H4 (cell line): ENCODE data around the gene FGF22. TPM values are rescaled to one million over a fixed set of nuclear protein-coding genes. Genes with fewer than 3 reads are reported as not detected.
A peak's percentile ranks its signal among the peaks of the same experiment; 100 is the strongest.
"Not testable (repeated sequence)": the region's sequence is repeated elsewhere in the genome, so short reads cannot be mapped to it uniquely, and the experiment has no call there.

Experiments used
- DNase-seq: peaks from one replicate; pipeline ENCODE4 v3.0.0-alpha.2; 2015; ENCODE audit warnings: low spot score
- total RNA-seq: library from RNA; depleted of rRNA; stranded (reverse); fragments of >200 nt; shearing (Covaris generic); gene quantifications from 2 replicates; pipeline ENCODE4 v1.2.3, GENCODE V29; 2014; rRNA removed

FGF22 gene
- total RNA-seq: not detected in 2 replicates

DNA sequence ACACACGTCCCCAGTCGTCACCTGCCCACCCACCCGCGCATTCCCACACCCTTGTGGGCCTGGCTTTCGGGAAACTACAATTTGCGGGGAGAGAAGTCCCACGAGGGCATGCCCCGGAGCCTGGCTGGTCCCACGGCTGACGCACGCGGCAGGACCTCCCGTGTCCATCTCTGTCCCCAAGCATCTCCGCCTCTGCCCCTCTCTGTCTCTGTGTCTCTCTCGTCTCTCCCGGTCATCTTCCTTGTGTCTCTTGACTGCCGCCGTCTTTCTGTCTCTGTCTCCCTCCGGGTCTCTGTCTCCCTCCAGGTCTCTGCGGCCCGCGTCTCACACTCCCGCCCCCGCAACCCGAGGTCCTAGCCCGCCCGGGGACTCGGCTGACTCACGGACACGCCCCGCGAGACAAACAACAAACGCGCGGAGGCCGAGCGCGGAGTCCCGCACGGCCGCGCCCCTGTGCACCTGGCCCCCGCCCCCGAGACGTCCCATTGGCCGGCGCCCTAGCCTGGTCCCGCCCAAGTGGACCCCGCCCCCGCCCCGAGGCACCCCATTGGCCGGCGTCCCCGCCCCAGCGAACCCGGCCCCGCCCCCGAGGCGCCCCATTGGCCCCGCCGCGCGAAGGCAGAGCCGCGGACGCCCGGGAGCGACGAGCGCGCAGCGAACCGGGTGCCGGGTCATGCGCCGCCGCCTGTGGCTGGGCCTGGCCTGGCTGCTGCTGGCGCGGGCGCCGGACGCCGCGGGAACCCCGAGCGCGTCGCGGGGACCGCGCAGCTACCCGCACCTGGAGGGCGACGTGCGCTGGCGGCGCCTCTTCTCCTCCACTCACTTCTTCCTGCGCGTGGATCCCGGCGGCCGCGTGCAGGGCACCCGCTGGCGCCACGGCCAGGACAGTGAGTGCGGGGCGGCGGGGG is at the start of gene FGF22:
TSS of gene FGF22 (plus strand) at position 627 of the 908 bp plus-strand sequence. CDS start at position 674, 47 bp downstream.
- DNase-seq: peak; percentile 40

DNA sequence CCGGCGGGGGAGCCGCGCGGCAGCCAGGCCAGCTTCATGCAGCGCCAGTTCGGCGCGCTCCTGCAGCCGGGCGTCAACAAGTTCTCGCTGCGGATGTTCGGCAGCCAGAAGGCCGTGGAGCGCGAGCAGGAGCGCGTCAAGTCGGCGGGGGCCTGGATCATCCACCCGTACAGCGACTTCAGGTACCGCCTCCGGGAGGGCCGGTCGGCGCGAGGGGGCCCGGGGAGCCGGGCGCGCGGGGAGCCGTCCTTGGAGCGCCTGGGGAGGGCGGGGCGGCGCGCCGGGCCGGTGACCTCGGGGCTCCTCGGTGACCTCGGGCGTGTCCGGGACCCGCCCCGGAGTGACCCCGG is 49.3 kb upstream of the FGF22 start:
- no peak for DNase-seq

DNA sequence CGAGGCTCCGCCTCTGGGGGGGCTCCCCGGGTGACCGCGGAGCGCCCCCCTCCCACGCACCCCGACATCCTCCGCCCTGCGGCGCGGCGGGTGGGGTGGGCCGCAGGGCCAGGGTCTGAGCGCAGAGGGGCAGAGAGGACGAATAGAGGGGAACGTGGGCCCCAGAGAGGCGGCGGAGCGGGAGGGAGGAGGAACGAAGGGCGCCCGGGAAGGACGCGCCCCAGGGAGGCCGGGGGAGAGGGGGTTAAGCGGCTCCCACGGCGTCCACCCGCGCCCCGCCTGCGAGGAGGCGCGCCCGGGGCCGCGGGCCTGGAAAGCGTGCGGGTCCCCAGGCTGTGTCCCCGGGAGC is 49.0 kb upstream of the FGF22 start:
- DNase-seq: no peak

DNA sequence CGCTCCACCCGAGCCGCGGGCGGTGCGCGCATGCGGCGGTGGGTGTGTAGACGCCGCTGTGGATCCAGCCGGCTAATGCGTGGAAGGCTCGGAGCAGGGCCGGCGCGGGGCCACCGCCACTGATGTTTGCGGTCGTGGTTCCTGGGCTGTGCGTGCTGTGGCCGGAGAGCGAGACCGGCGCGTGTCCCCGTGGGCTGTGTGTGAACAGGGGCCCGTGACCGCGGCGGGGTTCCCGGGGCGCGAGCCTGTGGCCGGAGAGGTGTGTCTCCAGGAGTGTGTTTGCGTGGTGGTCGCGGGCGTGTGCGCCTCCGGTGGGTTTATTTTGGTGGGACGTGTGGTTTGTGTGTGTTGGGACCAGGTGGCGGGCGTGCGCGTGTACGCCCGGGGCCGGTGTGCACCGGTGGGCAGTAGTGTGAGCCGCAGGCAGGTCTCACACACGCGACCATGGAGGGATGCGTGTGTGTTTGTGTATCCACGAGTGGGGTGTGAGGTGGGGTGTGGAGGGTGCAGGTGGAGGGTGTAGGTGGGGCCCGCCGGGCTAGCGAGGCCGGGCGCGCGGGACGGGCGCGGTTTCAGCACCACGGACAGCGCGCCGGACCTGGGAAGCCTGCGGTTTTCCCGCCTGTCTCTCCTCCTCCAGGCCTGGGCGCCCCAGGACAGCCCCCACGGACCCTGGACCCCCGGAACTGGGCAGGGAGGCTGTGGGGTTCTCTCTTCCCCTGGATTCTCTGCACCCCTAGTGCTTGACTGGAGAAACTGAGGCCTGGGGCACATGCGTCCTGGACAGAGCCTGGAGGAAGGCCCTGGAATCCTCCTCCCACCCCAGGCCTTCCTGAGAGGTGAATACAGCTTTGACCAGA is 48.4 kb upstream of the FGF22 start:
- DNase-seq: no peak

DNA sequence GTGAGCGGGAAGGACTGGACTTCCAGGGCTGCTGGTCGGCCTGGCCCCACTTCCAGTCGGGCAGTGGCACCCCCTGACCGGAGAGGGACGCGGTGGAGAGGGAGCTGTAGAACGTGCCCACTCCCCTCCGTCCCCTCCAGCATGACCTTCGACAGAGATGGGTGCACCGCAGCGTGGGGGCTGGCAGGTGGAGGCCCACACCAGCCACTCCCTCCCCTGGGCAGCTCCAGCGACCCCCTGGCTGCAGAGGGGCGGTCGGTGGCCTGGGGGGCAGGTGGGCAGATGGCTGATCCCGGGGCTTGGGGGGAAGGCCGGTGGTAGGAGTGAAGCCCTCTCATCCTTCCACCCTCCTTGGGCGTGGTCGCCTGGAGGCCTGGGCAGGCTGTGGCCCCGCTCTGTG is 47.6 kb upstream of the FGF22 start:
- DNase-seq: no peak

DNA sequence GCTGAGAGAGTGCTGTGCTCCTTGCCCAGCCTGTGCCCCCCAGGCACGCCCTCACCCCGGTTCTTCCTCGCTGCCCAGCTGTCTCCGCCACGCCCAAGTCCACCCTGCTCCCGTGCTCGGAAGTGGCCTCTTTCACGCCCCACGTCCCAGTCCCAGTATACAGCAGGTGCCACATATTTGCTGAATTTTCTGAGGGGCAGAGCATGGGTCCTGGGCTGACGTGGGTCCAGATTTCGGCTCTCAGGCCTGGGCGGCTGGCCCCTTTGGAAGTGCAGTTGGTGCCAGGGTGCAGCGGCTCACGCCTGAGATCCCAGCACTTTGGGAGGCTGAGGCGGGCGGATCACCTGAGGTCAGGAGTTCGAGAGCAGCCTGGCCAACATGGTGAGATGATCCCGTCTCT is 46.6 kb upstream of the FGF22 start:
- DNase-seq: no peak

DNA sequence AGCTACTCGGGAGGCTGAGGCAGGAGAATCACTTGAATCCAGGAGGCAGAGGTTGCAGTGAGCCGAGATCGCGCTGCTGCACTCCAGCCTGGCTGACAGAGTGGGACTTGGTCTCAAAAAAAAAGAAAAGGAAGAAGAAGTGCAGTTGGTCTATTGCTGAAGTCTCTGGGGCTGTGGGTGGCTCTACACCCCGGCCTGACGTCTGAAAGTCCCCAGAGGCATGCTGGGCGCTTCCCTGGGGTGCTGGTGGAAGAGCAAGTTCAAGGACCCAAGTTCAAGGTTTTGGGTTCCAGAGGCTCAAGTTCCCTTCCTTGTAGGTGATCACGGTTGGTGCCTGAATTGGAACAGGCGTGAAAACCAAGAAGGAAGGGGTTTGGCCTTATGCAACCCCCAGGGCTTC is 46.2 kb upstream of the FGF22 start:
- no peak for DNase-seq

DNA sequence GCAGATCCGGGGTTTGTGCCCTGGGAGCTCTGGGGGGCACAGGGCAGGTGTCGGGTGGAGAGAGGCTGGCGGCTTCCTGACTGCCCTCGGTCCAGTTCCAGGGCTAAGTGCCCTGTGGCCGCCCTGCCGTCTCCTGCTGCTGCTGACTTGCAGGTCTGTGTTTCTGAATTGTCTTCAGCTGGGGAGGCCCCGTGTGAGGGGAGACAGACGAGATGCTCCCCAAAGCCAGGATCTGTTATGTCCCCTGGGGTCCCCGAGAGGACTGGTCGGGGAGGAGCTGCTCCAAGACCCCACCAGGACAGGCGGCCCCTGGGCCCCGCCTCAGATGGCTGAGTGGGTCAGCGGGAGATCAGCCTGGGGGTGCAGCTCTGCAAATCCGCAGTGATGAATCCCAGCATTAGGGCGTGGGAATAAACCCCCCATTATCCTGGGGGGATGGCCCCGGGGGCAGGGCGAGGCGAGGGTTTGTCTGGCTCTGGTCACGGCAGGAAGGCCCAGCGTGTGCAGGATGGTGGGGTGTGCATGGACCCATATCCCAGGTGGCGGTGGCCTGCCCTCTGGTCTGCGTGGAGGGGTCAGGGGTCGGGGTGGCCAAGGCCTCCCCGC is 45.3 kb upstream of the FGF22 start:
- DNase-seq: no peak

DNA sequence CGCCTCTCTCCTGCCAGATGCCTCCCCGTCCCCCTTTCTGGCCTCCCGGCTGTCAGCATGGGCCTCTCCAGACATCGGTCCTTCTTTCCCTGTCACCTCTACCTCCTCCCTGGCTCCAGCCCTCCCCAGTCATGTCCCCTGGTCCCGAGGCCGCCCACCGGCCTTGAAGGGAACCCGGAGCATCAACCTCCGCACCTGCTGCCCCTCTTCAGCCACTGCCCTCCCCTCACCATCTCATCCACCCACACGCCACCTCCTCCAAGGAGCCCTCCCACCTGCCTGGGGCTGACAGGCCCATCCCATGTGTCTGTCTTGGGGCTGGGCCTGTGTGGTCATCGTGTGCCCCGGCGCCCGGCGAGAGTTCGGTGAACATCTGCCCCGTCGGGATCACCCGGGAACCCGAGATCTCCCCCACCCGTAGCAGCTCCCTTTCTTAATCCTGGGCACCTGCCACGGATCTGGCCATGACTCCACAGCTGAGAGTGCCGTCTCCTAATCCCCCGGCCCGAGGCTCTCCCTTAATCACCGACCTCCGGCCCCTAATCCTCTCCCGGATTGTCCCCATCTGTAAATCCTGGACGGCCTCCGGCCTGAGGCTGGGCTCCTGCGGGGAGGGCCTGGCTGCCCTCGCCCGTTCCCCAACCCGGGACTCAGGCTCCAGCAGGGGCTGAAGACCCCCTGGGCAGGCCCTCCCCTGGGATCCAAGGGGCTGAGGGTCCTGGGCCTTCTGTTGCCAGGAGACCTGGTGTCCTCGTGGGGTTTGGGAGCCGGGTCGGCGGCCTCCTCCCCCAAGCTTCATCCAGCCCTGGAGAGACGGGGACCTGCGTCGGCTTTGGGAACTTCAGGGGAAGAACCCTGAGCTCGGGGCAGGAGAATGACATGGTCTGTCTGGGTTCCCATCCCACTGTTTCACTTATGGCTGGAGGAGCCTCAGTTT is 44.1 kb upstream of the FGF22 start:
- DNase-seq: no peak

DNA sequence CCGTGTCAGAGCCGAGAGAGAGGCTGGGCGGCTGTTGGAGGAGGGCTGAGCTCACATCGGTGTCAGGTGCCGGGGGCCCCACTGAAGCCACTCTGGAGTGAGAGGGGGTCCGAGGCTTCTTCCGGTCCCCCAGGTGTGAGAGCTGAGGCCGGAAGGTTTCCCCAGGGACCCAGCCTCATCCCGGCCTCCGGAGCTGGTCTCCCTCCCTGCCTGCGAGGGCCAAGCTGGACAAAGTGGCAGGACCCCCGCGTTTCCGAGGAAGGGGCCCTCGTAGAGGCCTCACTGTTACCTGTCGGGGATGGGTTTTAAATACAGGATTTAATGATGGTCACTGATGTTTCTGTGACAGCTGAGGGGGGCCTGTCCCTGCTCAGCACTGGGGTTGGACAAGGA is 43.4 kb upstream of the FGF22 start:
- DNase-seq: no peak

DNA sequence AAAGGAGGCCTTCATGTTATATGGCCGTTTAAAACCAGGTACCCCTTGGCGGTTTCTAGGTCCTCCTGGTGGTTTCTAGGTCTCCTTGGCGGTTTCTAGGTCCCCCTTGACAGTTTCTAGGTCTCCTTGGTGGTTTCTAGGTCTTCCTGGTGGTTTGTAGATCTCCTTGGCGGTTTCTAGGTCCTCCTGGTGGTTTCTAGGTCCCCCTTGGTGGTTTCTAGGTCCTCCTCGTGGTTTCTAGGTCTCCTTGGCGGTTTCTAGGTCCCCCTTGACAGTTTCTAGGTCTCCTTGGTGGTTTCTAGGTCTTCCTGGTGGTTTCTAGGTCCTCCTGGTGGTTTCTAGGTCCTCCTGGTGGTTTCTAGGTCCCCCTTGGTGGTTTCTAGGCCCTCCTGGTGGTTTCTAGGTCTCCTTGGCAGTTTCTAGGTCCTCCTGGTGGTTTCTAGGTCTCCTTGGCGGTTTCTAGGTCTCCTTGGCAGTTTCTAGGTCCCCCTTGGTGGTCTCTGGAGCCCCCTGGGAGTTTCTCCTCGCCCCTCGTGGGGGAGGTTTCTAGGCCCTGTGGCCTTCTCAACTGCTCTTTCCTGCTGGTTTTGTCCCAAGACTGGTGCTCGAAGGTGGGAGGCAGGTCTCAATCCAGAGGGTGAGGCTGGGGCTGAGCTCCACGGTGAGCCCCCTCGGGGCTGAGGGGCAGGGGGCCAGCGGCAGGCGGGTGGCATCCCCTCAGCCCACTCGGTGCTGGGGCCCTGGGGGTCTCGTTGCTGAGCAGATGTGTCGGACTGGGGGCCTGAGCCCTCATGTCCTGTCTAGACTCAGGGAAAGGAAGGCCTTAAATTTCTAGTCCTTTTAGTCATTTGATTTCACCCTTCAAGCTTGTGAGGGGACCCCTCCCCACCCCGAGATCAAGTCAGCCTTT is 42.0 kb upstream of the FGF22 start:
- no peak for DNase-seq

DNA sequence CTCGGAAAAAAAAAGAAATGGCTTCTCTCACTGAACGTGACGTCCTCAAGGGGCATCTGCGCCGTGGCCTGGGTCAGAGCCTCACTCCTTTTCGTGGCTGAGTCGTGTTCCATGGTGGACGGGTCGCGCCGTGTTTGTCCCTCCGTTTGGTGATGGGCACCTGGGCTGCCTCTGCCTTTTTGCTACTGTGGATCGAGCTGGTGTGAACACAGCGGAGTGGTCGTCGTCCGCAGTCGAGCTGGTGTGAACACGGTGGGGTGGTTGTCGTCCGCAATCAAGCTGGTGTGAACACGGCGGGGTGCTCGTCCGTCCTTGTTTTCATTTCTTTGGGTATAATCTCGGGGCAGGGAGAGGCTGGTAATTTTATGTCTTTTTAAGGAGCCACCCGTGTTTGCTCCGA is 38.4 kb upstream of the FGF22 start:
- DNase-seq: no peak

DNA sequence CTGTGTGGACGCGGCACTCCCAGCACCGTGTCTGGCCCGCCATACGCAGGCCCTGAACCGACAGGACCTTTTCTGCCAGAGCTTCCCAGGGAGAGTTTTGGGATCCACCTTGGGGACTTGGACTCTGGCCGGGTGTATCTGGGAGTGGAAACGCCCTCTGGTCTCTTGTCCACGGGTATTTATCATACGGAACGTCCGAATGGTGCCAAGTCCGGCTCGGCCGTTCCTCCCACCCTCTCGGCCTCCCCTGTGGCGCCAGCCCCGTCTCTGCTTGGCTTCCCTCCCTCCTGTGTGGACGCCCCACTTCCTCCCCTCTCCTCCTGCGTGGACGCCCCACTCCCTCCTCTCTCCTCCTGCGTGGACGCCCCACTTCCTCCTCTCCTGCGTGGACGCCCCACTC is 37.9 kb upstream of the FGF22 start:
- DNase-seq: no peak

DNA sequence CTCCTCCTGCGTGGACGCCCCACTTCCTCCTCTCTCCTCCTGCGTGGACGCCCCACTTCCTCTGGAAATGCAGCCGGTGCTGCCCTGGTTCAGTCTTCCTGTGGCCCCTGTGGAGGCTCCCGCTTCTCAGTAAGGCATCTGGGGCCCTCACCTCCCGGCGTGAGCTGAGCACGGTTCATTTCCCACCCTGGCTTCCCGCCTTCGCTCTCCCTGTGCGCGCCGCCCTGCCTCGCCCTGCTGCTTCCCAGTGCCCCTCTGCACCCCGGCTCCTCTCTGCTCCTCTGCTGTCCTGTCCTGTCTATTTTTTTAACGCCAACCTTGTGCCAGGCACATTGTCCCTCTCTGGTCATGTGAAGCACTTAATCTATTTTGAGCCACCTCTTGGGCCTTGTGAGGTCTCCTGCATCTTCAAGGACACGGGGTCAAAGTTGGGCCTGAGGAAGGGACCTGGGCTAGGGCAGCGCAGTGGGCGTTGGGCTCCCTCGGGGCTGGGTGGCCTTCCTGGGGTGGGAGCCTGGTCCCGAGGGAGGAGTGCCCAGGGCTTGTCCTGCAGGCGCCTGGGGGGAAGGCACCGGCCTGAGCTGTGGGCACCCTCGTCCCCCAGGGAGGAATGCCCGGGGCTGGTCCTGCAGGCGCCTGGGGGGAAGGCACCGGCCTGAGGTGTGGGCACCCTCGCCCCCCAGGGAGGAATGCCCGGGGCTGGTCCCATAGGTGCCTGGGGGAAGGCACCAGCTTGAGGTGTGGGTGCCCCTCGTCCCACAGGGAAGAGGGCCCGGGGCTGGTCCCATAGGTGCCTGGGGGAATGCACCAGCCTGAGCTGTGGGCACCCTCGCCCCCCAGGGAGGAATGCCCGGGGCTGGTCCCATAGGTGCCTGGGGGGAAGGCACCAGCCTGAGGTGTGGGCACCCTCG is 37.0 kb upstream of the FGF22 start:
- DNase-seq: no peak

DNA sequence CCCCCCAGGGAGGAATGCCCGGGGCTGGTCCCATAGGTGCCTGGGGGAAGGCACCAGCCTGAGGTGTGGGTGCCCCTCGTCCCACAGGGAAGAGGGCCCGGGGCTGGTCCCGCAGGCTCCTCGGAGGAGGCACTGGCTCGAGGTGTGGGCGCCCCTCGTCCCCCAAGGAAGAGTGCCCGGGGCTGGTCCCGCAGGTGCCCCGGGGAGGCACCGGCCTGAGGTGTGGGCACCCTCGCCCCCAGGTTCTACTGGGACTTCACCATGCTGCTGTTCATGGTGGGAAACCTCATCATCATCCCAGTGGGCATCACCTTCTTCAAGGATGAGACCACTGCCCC is 36.4 kb upstream of the FGF22 start:
- DNase-seq: not testable (repeated sequence)

DNA sequence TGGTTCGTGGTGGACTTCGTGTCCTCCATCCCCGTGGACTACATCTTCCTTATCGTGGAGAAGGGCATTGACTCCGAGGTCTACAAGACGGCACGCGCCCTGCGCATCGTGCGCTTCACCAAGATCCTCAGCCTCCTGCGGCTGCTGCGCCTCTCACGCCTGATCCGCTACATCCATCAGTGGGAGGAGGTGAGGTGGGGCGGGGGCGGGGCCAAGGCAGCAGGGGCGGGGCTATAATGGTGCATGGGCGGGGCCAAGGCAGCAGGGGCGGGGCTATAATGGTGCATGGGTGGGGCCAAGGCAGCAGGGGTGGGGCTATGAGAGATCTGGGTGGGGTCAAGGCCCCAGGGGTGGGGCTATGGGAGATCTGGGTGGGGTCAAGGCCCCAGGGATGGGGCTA is 35.9 kb upstream of the FGF22 start:
- not testable (repeated sequence) for DNase-seq

DNA sequence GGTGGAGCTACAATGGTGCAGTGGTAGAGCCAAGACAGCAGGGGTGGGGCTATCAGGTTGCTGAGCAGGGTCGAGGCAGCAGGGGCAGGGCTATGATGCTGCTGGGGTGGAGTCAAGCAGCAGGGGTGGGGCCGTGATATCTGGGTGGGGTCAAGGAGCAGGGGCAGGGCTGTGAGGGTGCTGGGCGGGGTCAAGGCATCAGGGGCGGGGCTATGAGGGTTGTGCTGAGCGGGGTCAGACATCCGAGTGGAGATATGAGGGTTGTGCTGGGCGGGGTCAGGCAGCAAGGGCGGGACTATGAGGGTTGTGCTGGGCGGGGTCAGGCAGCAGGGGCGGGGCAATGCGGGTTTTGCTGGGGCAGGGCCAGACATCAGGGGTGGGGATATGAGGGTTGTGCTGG is 35.3 kb upstream of the FGF22 start:
- no peak for DNase-seq

DNA sequence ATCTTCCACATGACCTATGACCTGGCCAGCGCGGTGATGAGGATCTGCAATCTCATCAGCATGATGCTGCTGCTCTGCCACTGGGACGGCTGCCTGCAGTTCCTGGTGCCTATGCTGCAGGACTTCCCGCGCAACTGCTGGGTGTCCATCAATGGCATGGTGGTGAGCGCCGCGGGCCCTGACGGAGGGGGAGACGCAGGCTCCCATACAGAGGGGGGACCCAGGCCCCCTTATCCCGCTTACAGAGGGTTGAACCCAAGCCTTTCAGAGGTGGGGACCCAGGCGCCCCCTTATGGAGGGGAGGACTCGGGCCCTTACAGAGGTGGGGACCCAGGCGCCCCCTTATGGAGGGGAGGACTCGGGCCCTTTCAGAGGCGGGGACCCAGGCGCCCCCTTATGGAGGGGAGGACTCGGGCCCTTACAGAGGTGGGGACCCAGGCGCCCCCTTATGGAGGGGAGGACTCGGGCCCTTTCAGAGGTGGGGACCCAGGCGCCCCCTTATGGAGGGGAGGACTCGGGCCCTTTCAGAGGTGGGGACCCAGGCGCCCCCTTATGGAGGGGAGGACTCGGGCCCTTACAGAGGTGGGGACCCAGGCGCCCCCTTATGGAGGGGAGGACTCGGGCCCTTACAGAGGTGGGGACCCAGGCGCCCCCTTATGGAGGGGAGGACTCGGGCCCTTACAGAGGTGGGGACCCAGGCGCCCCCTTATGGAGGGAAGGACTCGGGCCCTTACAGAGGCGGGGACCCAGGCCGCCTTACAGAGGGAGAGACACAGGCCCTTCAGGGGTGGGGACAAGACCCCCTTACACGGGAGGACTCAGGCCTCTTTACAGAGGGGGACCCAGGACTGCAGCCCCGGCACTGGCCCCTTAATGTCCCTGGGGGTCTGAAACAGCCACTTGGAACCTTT is 34.4 kb upstream of the FGF22 start:
- DNase-seq: not testable (repeated sequence)
